HepG2 (cell line): ENCODE measurements around the gene GNAT2. TPM values are rescaled to one million over a fixed set of nuclear protein-coding genes. Genes with fewer than 3 reads are reported as not detected.

ENCODE experiments used
- BCL3 ChIP-seq: sonication (generic); formaldehyde crosslinking; IDR thresholded peaks from 2 replicates; pipeline ENCODE4 v1.5.1; 2020; ENCODE audit warnings: mild to moderate bottlenecking, missing genetic modification reagents, moderate library complexity
- ERF ChIP-seq: IDR thresholded peaks from 2 replicates; pipeline ENCODE4 v1.6.1; 2018; ENCODE audit warnings: missing biosample characterization, missing genetic modification reagents
- FOXO1 ChIP-seq: sonication (generic); formaldehyde crosslinking; IDR thresholded peaks from 2 replicates; pipeline ENCODE4 v1.4.0; 2020; ENCODE audit warnings: missing genetic modification reagents
- HMGXB4 ChIP-seq, 2 experiments: sonication (generic) in 1 of 2; formaldehyde crosslinking in 1 of 2; IDR thresholded peaks; 2 replicates each; pipeline versions ENCODE4 v1.4.0 to v1.6.1; 2018 to 2020; ENCODE audit warnings: missing genetic modification reagents in 2 of 2, borderline replicate concordance in 1 of 2, low read depth in 1 of 2, mild to moderate bottlenecking in 1 of 2, missing biosample characterization in 1 of 2
- HNRNPLL ChIP-seq: fragments of 200-400 bp; formaldehyde crosslinking; IDR thresholded peaks from 2 replicates; pipeline ENCODE4 v1.6.1; 2017; ENCODE audit warnings: mild to moderate bottlenecking, low read depth, low read length; ENCODE audit not compliant: poor library complexity, severe bottlenecking
- PHF20 ChIP-seq: sonication (generic); formaldehyde crosslinking; IDR thresholded peaks from 2 replicates; pipeline ENCODE4 v1.5.0; 2020; ENCODE audit warnings: mild to moderate bottlenecking, missing genetic modification reagents
- RXRA ChIP-seq: sonication (generic); formaldehyde crosslinking; IDR thresholded peaks from 2 replicates; pipeline ENCODE4 v1.5.1; 2020; ENCODE audit warnings: missing genetic modification reagents
- ZMYM2 ChIP-seq: sonication (generic); formaldehyde crosslinking; IDR thresholded peaks from 2 replicates; pipeline ENCODE4 v1.8.0; 2022; ENCODE audit warnings: mild to moderate bottlenecking, missing genetic modification reagents
- ZNF350 ChIP-seq: sonication (generic); formaldehyde crosslinking; IDR thresholded peaks from 2 replicates; pipeline ENCODE4 v1.4.0; 2020; ENCODE audit warnings: mild to moderate bottlenecking, low read depth, missing genetic modification reagents, borderline replicate concordance
- ZNF556 ChIP-seq: sonication (generic); formaldehyde crosslinking; IDR thresholded peaks from 2 replicates; pipeline ENCODE4 v1.4.0; 2020; ENCODE audit warnings: mild to moderate bottlenecking, missing genetic modification reagents, borderline replicate concordance
- ZNF7 ChIP-seq: IDR thresholded peaks from 2 replicates; pipeline ENCODE4 v1.6.1; 2016; ENCODE audit warnings: missing biosample characterization, missing genetic modification reagents
- polyA plus RNA-seq, 8 experiments: library from polyadenylated mRNA; depleted of rRNA in 3 of 8; stranded (reverse) in 7 of 8; unstranded in 1 of 8; fragments of >200 nt; fragmentation: Illumina TruSeq in 4 of 8; extraction: Trizol in 4 of 8; gene quantifications; 2 replicates each; pipeline versions ENCODE4 v1.2.1 to v1.2.3, GENCODE V29; 2011 to 2016; ENCODE audit warnings: low read depth in 4 of 8, missing spikeins in 1 of 8, mixed read lengths in 1 of 8; ENCODE audit not compliant: insufficient read depth in 1 of 8
- total RNA-seq, 5 experiments: library from RNA; depleted of rRNA; stranded (reverse); fragments of >200 nt; fragmentation: Illumina TruSeq; extraction: Trizol; gene quantifications; 2 replicates each; pipeline ENCODE4 v1.2.3, GENCODE V29; 2016; ENCODE audit warnings: low read depth in 1 of 5
- TF ChIP-seq, protein P1 (sequence below): sonication (generic); formaldehyde crosslinking; IDR thresholded peaks from 2 replicates; pipeline ENCODE4 v1.4.0; 2020; ENCODE audit warnings: missing genetic modification reagents
- TF ChIP-seq, protein P2 (sequence below): sonication (generic); formaldehyde crosslinking; IDR thresholded peaks from 2 replicates; pipeline ENCODE4 v1.4.0; 2020; ENCODE audit warnings: low read depth, missing genetic modification reagents
- TF ChIP-seq, protein P3 (sequence below): IDR thresholded peaks from 2 replicates; pipeline ENCODE4 v1.6.1; 2016; ENCODE audit warnings: low read depth, control low read depth

GNAT2 gene
- total and polyA plus RNA-seq, 2 of the 13 experiments (the other 11 are each of a cell fraction or from before 2014, with no cell fraction given) = 0.08 to 0.20 TPM

DNA sequence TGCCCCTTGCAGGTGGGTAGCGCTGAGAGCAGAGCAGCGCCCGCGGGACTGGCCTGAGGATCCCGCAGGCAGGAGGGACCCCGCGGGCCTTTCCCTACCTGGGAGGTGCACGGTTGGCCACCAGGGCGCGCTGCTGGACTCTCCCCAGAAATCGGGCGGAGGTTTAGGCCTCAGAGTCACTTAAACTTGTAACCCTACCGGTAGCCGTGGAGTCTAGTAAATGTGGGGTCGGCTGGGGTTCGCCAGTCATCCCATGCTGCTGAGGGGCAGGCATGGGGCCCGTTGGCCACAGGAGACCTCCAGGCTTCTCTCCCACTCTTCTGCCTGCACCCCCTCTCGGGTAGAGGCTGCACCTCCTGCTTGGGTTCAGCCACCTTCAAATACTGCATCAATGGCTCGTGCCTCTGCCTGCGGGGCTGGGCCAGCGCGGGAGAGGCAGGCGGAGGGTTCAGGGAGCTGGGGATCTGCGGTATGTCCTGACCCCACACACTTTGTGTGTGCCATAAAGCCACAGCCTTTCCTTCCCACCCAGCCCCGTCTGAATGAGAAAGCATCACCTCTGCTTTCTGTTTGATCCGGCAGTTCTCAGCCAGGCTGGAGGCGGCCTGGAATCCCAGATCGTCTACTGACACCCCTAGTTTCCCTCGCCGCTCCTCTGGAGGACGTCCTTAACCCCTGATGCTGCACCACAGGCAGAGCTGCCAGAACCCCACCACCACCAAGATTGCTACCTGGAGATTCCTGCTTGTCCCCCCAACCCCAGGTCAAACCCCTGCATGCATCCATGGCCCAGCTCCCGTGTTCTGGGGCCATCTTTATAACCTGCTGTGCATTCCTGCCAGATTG is 24.2 kb upstream of the GNAT2 start (continued):
- TF ChIP-seq HMGXB4 (CRISPR knock-in tag; IDR thresholded peaks at IDR 0.05; ENCODE audit: borderline replicate concordance in 1 of 2, low read depth in 1 of 2) (peak in 1 of 2 experiments; percentile 75; a peak in 3 of 4 replicates), ZNF7 (CRISPR knock-in tag) (no peak), FOXO1 (CRISPR knock-in tag) (0 out of 2 replicates have a peak, but pooled peaks have one; percentile 9), HNRNPLL (peak; percentile 54), BCL3 (CRISPR knock-in tag) (no peak), ZNF556 (CRISPR knock-in tag) (peak; percentile 33; the same call in 1 of the 2 replicates), ZMYM2 (CRISPR knock-in tag) (peak; percentile 57; the same call in 1 of the 2 replicates), RXRA (peak; percentile 39; the same call in 1 of the 2 replicates), ZNF350 (CRISPR knock-in tag) (peak; percentile 42; the same call in 1 of the 2 replicates), PHF20 (CRISPR knock-in tag) (no peak), ERF (0 out of 2 replicates have a peak, but pooled peaks have one; percentile 28)
- TF ChIP-seq, protein P1, sequence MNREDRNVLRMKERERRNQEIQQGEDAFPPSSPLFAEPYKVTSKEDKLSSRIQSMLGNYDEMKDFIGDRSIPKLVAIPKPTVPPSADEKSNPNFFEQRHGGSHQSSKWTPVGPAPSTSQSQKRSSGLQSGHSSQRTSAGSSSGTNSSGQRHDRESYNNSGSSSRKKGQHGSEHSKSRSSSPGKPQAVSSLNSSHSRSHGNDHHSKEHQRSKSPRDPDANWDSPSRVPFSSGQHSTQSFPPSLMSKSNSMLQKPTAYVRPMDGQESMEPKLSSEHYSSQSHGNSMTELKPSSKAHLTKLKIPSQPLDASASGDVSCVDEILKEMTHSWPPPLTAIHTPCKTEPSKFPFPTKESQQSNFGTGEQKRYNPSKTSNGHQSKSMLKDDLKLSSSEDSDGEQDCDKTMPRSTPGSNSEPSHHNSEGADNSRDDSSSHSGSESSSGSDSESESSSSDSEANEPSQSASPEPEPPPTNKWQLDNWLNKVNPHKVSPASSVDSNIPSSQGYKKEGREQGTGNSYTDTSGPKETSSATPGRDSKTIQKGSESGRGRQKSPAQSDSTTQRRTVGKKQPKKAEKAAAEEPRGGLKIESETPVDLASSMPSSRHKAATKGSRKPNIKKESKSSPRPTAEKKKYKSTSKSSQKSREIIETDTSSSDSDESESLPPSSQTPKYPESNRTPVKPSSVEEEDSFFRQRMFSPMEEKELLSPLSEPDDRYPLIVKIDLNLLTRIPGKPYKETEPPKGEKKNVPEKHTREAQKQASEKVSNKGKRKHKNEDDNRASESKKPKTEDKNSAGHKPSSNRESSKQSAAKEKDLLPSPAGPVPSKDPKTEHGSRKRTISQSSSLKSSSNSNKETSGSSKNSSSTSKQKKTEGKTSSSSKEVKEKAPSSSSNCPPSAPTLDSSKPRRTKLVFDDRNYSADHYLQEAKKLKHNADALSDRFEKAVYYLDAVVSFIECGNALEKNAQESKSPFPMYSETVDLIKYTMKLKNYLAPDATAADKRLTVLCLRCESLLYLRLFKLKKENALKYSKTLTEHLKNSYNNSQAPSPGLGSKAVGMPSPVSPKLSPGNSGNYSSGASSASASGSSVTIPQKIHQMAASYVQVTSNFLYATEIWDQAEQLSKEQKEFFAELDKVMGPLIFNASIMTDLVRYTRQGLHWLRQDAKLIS (CRISPR knock-in tag) = no peak
- TF ChIP-seq, protein P2, sequence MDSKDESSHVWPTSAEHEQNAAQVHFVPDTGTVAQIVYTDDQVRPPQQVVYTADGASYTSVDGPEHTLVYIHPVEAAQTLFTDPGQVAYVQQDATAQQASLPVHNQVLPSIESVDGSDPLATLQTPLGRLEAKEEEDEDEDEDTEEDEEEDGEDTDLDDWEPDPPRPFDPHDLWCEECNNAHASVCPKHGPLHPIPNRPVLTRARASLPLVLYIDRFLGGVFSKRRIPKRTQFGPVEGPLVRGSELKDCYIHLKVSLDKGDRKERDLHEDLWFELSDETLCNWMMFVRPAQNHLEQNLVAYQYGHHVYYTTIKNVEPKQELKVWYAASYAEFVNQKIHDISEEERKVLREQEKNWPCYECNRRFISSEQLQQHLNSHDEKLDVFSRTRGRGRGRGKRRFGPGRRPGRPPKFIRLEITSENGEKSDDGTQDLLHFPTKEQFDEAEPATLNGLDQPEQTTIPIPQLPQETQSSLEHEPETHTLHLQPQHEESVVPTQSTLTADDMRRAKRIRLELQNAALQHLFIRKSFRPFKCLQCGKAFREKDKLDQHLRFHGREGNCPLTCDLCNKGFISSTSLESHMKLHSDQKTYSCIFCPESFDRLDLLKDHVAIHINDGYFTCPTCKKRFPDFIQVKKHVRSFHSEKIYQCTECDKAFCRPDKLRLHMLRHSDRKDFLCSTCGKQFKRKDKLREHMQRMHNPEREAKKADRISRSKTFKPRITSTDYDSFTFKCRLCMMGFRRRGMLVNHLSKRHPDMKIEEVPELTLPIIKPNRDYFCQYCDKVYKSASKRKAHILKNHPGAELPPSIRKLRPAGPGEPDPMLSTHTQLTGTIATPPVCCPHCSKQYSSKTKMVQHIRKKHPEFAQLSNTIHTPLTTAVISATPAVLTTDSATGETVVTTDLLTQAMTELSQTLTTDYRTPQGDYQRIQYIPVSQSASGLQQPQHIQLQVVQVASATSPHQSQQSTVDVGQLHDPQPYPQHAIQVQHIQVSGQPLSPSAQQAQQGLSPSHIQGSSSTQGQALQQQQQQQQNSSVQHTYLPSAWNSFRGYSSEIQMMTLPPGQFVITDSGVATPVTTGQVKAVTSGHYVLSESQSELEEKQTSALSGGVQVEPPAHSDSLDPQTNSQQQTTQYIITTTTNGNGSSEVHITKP = no peak
- TF ChIP-seq, protein P3, sequence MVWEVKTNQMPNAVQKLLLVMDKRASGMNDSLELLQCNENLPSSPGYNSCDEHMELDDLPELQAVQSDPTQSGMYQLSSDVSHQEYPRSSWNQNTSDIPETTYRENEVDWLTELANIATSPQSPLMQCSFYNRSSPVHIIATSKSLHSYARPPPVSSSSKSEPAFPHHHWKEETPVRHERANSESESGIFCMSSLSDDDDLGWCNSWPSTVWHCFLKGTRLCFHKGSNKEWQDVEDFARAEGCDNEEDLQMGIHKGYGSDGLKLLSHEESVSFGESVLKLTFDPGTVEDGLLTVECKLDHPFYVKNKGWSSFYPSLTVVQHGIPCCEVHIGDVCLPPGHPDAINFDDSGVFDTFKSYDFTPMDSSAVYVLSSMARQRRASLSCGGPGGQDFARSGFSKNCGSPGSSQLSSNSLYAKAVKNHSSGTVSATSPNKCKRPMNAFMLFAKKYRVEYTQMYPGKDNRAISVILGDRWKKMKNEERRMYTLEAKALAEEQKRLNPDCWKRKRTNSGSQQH (CRISPR knock-in tag) = no peak
